HG03060 (cell line): ENCODE measurements around the gene VTI1A.

ENCODE experiments used
- ATAC-seq: cut with Tn5 transposase; IDR thresholded peaks from one replicate; pipeline ENCODE4 v1.9.1; 2021; ENCODE audit warnings: low read depth, moderate number of reproducible peaks; ENCODE audit not compliant: unreplicated experiment

The VTI1A gene

DNA sequence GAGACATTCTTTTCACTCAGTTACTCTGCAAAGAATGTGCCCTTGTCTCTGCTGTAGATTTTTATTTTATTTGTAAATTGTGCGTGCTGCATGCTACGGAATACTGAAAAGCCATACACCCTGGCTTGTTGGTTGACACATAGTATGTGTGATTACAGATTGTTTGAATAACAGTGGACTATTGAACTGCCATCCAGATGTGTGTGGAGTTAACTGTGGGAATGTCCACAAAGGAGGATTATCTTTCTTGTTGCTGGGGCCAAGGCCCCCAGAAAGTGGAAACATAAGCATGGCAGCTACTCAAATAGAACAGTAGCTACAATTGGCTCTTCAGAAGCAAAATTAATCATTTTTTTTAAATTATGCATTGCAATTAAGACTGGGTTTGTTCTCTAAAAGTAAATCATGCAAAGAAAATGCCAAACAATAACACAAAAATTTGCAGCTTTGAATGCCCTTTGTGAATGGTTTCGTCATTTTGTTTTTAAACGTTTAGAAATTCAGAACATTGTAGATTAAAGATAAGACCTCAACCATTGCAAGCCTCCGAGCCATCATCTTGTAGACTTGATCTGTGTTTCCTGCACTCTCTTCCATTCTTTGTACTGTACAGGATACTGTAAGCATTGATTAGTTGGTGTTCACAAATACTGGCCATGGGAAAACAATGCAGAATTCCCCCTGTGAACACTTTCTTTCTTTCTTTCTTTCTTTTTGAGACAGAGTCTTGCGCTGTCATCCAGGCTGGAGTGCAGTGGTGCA lies 292.8 kb downstream of the VTI1A start:
- no peak for ATAC-seq

GRCh38 chr10:112741830-112742402 lies 294.9 kb downstream of the VTI1A start:
- no peak for ATAC-seq

- ATAC-seq: no peak
Observed at GRCh38 chr10:112744181-112745096, 297.4 kb downstream of the VTI1A start.

GRCh38 chr10:112746329-112746728 lies 299.3 kb downstream of the VTI1A start:
- ATAC-seq: no peak

DNA sequence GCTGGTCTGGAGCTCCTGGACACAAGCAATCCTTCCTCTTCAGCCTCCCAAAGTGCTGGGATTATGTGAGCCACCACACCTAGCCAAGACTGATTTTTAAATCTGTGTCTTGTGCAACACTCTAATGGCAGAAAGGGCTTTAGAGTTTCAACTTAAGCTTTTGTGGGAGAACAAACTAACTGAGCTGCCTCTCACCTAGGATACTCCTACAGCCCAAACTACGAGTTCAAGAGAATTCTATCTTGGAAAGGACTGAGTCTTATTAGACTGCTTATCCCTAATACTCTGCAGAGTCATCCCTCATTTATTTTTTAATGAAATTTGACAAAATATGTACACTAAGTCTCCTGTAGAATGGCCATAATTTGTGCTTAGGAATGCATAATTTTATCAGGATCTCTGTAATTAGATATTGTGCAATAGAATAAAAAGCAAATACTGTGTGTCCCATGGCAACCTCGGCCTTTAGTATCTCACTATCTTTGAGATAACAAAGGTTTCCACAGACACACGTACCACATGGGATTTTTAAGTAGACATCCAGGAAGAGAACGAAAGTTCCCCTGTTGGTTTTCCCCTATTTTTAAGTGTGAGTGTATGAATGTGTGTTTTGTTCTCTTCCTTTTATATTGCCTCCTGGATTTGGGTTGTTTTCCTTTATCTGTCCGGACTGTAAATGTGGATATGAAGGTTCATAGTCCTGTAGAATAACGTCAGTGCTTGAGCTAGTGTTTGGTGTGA lies 303.6 kb downstream of the VTI1A start:
- ATAC-seq: no peak

- ATAC-seq: no peak
Observed at GRCh38 chr10:112751651-112752050, 304.6 kb downstream of the VTI1A start.

DNA sequence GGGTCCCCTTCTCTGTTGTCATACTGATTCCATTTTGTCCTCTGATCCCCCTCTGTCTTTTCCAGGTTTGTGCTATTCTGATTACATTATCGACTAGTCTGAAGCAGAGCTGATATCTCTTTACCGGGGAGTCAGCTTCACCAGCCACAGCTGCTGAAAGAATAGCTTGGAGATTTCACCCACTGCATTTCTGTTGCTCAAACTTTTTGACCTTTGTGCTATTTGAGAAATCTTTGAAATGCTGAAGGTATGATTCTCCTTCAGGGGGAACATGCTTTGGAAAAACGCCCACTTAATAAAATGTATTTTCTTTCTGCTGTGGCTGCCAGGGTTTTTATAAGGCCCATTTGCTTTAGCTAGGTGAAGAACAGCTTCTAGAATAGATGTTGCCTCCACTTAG lies 305.3 kb downstream of the VTI1A start:
- ATAC-seq: no peak

DNA sequence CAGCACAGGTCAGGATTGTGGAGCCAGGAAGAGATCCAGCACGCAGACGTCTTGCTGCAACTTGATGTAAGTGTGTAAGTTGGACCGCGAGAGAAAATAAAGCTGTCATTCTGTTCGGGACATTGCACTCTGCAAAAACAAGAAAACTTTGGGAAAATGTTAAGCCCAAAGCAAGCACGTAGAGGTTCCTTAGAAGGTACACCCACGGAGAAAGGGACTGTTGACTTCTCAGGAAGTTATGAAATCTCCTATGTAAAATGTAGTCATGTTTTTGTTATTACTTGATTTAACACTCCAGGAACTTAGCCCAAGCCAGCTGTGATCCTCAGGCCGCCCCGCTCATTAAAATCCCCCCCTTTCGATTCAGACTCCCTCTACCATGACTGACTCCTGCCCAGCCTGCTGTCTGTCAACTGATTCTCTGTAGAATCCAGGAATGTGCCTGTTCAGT lies 307.0 kb downstream of the VTI1A start:
- no peak for ATAC-seq

DNA sequence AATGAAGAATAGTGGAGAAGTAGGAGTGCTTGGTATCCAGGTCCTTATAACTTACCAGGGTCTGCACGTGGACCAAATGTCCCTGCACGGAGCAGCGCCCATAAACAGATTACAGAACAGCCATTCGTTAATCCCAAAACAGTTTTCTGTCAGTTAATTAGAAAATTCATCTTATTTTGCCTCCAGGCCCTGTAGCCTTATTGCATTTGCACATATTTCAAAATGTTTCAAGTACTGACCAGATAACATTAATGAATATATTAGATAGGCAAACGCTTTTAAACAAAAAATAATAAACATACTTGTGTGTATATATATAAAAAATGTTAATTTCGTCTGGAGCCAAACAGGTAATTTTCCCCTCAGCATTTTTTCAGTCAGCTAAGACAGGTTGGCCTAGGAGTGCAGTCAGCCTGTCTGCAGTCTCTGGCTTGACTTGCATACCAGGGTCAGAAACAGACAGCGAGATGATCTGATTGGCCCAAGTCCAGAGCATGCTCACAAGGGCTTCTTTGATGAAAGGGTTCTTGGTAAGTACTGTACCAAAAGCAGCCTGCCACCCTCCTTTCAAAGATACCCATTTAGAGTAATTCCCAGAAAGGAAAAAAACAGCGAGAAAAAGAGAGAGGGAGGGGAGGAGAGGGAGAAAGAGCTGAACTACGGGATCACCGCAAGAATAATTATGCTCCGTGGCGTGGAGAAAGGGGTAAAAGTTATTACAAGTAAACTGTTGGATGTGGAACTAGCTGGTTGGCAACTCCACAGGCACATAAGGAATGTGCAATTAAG lies 308.6 kb downstream of the VTI1A start:
- no peak for ATAC-seq

DNA sequence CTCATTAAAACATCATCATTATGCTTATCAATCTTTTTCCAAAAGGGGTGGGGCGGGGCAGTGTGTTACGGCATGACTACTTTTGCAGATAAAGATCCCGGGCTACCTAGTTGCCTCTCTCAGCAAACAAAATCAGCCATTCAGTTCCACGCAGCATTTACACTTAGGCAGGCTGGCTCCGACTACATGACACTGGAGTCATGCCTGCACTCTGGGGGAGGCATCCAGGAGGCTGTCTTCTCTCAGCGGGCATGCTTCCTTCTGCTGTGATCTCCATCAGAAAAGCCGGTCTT lies 309.2 kb downstream of the VTI1A start:
- no peak for ATAC-seq

GRCh38 chr10:112758961-112759360 lies 311.9 kb downstream of the VTI1A start:
- no peak for ATAC-seq

DNA sequence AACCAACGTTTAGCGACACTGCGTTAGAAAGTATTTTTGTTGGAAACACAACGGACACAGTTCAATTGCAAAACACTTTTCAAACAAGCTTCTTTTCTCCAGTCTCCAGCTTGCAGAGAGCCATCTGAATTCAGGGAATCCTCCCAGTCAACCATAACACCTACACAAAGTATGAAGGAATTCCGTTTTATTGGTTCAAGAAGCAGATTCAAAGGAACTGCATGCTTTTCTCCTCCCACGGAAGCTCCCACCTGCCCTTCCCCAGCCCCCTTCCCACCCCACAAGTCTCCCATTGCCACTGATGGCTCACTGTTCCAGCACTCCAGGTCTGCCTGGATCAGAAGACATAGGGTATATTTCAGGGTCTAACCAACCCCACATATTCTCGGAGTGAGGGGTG lies 312.5 kb downstream of the VTI1A start:
- no peak for ATAC-seq

DNA sequence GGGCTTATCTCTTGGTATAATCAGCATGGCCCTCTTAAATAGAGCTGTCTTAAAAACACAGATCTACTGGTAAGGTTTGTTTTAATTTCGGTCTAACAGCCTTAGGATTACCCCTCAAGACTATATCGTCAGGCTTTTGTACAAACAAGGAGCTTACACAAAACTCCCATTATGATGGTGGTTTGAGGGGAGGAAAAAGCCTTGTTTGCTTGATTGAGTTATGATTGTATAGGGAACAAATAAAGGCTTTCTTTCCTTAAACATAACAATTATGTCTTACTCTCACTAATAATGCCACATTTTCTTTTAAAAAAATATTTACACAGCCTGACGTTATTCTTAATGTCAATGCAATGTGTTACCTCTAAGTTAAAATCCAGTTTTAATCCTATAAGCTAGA lies 314.2 kb downstream of the VTI1A start:
- no peak for ATAC-seq

DNA sequence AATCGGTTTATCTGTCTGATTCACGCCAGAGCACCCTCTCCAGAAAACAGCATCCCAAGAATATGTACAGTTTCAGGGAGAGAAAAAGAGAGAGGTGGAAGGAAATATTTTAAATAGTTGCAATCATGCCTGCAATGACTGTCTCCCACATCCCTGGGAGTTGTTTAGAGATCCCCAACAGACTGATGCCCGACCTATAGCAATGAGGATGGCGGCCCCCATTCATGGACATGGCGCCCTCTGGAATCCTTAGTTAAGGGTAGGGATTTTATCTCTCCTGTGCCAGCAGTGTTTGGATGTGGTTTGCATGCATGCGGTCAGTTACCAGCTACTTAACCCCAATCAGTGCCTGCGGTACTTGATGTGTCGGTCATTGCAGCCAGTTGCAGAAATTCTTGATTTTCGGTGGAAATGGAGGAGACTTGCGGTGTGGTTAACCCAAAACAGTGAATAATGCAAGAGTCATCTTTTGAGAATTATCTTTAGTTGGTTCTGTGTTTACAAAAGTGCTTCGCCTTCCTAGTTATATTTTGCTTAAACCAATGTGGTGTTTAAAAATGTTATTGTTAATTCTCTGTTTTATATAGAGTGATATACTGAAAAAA lies 317.0 kb downstream of the VTI1A start:
- ATAC-seq: no peak

DNA sequence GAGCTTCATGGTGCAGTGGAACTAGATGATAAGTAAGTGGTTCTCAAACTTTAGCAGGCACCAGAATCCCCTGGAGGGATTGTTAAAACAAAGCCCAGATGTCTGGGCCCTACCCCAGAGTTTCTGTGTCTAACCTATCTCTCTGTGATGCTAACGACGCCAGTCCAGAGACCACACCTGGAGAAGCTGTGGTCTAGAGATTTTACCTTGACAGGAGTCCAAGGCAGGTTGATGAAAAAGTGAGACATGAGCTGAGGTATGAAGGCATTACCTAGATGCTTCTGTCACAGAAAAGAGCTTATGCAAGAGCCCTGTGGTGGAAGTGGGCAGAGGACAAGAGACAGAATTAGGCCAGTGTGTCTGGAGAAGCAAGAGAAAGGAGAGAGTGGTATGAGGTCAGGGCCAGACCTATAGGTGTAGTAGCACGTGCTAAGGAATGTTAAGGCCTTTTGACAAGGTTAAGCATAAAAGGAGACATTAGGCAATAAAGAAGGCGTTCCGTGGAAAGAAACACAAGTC lies 318.8 kb downstream of the VTI1A start:
- no peak for ATAC-seq

GRCh38 chr10:112766636-112767035 lies 319.6 kb downstream of the VTI1A start:
- no peak for ATAC-seq

DNA sequence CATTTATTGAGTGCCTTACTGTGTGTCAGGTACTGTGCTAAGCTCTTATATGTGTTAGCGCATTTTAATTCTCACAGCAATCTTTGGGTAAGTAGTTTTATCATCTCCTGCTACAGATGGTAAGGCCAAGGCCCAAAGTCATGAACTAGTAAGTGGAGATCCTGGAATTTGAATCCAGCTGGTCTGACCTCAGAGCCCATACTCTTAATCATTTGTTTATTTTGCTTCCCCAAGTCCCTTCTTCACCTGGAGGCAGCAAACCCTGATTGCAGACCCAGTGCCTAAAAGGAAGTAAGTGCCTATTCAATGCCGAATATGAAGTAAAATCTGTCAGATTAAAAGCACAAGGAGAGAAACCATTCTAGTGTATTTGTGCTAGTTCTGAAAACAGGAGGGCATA lies 320.1 kb downstream of the VTI1A start:
- ATAC-seq: no peak

GRCh38 chr10:112768121-112768520 lies 321.1 kb downstream of the VTI1A start:
- ATAC-seq: no peak

DNA sequence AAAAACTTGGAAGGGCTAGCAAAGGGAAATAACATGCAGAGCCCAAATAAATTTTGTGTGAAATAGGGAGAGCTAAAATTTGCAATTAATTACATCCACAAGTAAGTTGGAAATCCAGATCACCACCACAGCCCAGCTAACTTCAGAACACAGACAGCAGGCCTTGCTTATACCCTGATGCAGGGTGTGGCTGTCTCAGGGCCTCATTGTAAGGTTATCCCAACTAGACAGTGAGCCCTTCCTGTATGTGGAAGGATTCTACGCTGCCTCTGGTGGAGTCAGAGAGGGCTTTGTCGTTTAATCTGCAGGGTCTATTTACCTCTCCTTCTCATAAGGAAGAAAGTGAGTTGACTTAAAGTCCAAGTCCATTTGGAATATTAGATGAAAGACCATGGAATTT lies 322.1 kb downstream of the VTI1A start:
- ATAC-seq: no peak
